Stimulated activated CD4-positive, alpha-beta T cell treated with anti-CD3 and anti-CD28 coated beads, Interleukin-4, amount 100 ng/mL, for 1 hour (primary cell): ENCODE measurements around the gene FAM124B.

Source experiments
- DNase-seq: peaks from one replicate; pipeline ENCODE4 v3.0.0-alpha.2; 2020

FAM124B gene

DNA sequence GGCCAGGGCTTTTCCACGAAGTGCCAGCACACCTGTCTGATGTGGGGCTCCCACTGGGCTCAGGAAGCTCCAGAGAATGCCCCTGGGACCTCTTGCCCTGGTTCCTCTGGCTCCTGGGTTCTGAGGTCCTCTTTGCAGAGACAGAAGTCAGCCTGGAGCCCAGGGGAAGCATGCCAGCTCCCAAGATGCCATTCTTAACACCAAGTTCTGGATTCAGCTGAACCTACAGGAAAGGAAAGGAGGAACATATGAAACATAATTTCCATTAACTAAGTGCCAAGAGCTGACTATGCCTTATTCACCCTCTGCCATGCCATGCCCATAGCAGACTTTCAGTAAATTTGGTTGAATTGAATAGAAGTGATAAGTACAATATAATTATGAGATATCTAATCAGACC is 21.9 kb downstream of the FAM124B start:
- no peak for DNase-seq

DNA sequence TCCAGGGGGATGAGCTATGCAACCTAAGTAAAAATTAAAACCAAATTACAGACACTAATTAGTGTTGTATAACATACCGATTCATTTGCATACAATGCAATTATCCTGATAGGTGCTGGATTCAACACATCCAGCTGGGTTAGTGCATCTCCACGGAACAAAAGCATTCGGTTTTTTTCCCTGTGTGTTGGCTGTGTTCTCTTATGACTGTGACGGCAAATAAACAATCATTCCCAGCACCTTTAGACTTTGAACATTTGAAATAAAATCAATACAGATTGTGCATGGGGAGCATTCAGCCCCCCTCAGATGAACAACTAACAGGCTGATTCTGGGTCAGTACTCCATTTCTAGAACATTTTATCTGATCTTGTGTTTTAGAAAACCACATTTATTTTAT is 22.7 kb downstream of the FAM124B start:
- DNase-seq: no peak

DNA sequence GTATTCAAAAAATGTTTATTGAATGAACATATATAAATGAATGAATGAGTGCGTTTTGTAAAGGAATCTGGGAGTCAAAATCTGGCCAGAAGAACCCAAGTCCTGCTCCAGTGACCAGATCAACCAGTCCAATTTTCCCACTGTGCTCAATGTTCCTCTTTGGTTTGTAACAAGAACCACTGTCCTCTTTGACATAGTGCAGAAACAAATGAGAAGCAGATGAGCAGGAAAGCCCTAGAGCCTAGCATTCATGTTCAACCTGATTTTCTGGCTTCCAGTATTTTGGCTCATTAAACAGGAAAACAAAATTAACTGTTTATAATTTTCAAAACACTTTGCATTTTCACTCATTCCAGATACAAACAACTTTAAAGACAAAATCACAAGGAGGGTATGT is 23.2 kb downstream of the FAM124B start:
- DNase-seq: no peak

- no peak for DNase-seq
Observed at GRCh38 chr2:224377751-224378700, 23.9 kb downstream of the FAM124B start.

- DNase-seq: no peak
Observed at GRCh38 chr2:224372641-224373040, 29.3 kb downstream of the FAM124B start.

GRCh38 chr2:224369028-224369632 is 32.8 kb downstream of the FAM124B start:
- no peak for DNase-seq

DNA sequence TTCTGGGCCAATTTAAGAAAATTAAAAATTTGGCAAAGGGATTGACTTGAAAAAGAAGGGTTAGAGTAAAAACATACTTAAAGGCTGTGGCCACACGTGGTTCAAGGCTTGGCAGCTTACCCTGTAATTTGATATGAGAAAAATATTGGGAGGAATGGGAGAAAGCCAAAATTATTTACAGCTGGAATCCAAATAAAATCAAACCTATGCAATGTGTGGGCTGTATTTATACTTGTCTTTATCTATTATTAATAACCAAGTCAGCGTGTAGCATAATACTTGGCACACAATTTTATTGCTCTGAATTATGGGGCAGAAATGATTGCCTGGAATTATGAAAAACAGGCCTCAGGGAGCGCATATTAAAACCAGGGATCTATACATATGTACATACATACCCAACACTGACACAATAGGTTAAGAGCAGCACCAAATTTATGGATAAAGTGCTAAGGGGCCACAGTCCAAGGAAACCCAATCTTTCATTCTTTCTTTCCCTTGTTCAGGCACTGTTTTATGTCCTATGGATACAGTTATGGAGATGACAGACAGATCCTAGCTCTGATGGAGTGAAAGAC is 35.6 kb downstream of the FAM124B start:
- DNase-seq: no peak

DNA sequence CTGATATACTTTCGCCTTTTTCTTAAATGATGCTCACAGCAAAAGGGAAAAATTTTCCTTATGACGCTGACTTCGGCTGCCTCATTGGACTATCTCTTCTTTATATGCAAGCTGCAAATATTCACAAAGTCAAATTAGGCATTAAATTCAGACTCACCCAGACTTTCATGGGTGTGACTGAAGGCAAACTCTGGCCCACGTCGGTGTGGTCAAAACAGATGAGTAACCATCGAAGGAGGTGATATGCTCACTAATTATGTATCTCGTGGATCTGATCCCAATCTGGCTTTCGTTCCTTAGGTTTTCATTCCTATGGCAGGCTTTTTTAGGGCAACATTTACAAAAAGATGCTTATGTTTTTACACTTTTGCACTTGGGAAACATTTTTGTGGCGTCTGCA is 36.6 kb downstream of the FAM124B start:
- DNase-seq: no peak

GRCh38 chr2:224363281-224363680 is 38.6 kb downstream of the FAM124B start:
- no peak for DNase-seq

DNA sequence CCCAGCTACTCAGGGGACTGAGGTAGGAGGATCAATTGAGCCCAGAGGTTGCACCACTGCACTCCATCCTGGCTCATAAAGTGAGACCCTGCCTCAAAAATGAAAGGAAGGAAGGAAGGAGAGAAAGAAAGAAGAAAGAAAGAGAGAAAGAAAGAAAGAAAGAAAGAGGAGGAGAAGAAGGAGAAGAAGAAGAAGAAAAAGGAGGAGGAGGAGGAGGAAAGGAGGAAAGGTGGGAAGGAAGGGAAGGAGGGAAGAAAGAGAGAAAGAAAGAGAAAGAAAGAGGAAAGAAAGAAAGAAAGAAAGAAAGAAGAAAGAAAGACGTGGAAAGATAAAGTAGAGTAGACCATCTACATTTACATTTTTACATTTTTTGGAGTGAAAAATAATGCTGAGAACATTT is 39.8 kb downstream of the FAM124B start:
- no peak for DNase-seq

DNA sequence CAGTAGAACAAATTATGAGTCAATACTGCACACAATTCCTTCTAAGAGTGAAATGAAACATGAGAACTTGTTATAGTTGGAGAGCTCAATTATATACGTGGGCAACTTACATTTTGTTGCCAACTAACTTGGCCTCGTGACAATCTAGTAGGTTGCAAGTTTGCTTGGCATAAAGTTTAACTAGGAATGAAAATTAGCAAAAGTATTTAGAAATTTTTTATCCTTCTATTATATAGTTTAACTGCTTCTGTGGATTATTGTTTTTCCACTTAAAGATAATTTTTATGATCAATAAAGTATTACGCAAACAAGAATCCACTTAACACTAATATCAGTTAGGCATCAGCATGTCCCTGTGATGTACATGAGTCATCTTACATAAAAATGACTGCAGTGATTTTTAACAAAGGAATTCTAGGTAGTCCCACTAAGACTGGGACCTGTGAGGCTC is 41.1 kb downstream of the FAM124B start:
- no peak for DNase-seq

GRCh38 chr2:224359569-224359968 is 42.3 kb downstream of the FAM124B start:
- no peak for DNase-seq

GRCh38 chr2:224357098-224357901 is 44.6 kb downstream of the FAM124B start:
- DNase-seq: peak; percentile 30

GRCh38 chr2:224354632-224355211 is 47.2 kb downstream of the FAM124B start:
- DNase-seq: no peak

DNA sequence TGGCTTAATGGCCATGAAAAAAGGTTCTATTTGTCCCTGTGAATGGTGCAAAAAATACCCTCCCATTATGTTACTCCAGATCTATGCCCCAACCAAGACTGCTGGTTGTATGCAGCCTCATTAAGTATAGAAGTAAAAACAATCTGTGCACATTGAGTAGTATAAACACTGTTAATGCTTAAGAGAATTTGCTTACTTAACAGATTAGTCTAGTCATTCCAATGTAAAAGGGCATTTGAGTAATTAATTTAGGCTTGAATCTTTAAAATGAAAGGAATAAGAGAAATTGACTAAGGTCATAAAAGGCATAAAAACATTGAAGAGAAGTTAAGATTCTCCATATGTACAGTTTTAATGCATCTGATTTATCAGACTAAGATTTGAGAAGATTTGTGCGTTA is 51.2 kb downstream of the FAM124B start:
- no peak for DNase-seq

- DNase-seq: no peak
Observed at GRCh38 chr2:224349396-224349795, 52.5 kb downstream of the FAM124B start.

GRCh38 chr2:224347176-224348051 is 54.5 kb downstream of the FAM124B start:
- no peak for DNase-seq

DNA sequence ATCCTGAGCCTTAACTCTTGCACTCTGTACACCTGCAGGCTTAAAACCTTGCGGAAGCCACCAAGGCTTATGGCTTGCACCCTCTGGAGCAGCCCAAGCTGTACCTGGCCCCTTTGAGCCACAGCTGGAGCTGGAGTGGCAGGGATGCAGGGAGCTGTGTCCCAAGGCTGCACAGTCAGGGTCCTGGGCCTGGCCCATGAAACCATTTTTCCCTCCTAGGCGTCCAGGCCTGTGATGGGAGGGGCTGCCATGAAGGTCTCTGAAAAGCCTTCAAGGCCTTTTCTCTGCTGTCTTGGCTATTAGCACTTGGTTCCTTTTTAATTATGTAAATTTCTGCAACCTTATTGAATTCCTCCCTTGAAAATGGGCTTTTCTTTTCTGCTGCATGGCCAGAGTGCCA is 56.4 kb downstream of the FAM124B start:
- no peak for DNase-seq

- DNase-seq: no peak
Observed at GRCh38 chr2:224343226-224343625, 58.7 kb downstream of the FAM124B start.

DNA sequence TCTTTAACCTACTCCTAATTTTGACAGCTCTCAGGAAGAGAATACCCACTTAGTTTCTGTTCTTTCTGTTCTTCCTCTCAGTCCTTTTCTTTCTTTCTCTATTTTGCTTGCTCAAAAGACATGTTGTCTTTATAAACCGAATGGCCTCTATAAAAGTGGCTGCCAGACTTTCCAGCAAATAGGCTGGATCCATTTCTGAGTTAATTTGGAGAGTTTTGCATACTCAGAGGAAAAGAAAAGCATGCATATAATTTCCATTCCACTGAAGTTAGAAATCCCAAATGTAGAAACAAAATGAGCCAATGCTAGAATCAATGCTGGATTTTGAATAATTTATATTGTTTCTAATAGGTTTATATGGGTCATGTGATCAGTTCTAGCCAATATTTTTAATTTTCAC is 65.9 kb downstream of the FAM124B start:
- no peak for DNase-seq

DNA sequence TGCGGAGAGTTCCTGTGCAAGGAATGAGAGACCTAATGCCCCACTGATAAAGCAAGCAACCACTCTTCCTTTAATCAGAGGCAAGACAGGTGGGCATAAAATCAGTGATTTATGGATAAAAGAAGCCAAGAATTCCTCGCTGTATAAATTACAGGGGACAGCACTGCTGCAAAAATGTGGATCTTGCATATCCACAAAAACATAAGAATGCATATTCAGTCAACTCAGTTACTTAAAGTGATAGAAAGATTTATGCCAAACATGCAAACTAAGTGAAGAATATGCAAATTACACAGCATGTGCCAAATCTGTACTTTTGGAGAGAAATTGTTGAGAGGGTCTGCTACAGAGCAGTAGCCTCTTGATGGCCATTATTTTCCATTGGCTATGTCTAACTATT is 67.2 kb downstream of the FAM124B start:
- no peak for DNase-seq
